WI38 (cell line): ENCODE data around the gene DYNC1I1.

Source experiments
- H3K4me3 ChIP-seq: 2 replicates; pipeline ENCODE4 v1.5.1; 2011; ENCODE audit warnings: low read depth, mild to moderate bottlenecking, control low read depth, low read length
- CTCF ChIP-seq: IDR thresholded peaks from 2 replicates; pipeline ENCODE4 v1.5.1; 2012; ENCODE audit warnings: low read depth, mild to moderate bottlenecking, control low read depth, low read length

Gene DYNC1I1

GRCh38 chr7:96016056-96016586 is 243.8 kb downstream of the DYNC1I1 start:
- TF ChIP-seq CTCF, result no peak
- no peak overlapping the region for H3K4me3 ChIP-seq

- no peak overlapping the region for H3K4me3 ChIP-seq
- TF ChIP-seq CTCF, result no peak
These were observed 244.4 kb downstream of the DYNC1I1 start for GRCh38 chr7:96016735-96017134.

GRCh38 chr7:96017877-96018276 is 245.5 kb downstream of the DYNC1I1 start:
- TF ChIP-seq CTCF, result no peak
- no peak overlapping the region for H3K4me3 ChIP-seq

GRCh38 chr7:96021568-96021967 is 249.2 kb downstream of the DYNC1I1 start:
- no peak overlapping the region for H3K4me3 ChIP-seq
- TF ChIP-seq CTCF, result no peak

GRCh38 chr7:96023387-96023786 is 251.0 kb downstream of the DYNC1I1 start:
- no peak for TF ChIP-seq CTCF
- no peak overlapping the region for H3K4me3 ChIP-seq

GRCh38 chr7:96026010-96026409 is 253.7 kb downstream of the DYNC1I1 start:
- H3K4me3 ChIP-seq, result no peak overlapping the region
- no peak for TF ChIP-seq CTCF

- no peak for TF ChIP-seq CTCF
- H3K4me3 ChIP-seq, result no peak overlapping the region
These were observed 254.3 kb downstream of the DYNC1I1 start for GRCh38 chr7:96026611-96027010.
